DMS53 (cell line): Measurements from ENCODE around the gene STBD1.
"Not testable (repeated sequence)": the region's sequence is repeated elsewhere in the genome, so short reads cannot be mapped to it uniquely, and the experiment has no call there.

Experiments
- DNase-seq: peaks from one replicate; lab custom pipeline; 2025; lab: John Stamatoyannopoulos, UW

The STBD1 gene

GRCh38 chr4:76283900-76284299 lies 22.6 kb upstream of the STBD1 start:
- no peak for DNase-seq

- not testable (repeated sequence) for DNase-seq
These were observed 18.7 kb upstream of the STBD1 start for GRCh38 chr4:76287811-76288210.

- DNase-seq: no peak
These were observed 13.8 kb upstream of the STBD1 start for GRCh38 chr4:76292730-76293129.

- no peak for DNase-seq
These were observed 12.8 kb upstream of the STBD1 start for GRCh38 chr4:76293772-76294171.

- DNase-seq: no peak
These were observed 10.2 kb upstream of the STBD1 start for GRCh38 chr4:76296286-76296820.

GRCh38 chr4:76298227-76298626 lies 8.3 kb upstream of the STBD1 start:
- no peak for DNase-seq

GRCh38 chr4:76300012-76300411 lies 6.5 kb upstream of the STBD1 start:
- DNase-seq: no peak

GRCh38 chr4:76301068-76301774 lies 5.3 kb upstream of the STBD1 start:
- peak; percentile 91 for DNase-seq

GRCh38 chr4:76301775-76302162 lies 4.8 kb upstream of the STBD1 start:
- DNase-seq: no peak

GRCh38 chr4:76302826-76303438 lies 3.6 kb upstream of the STBD1 start:
- DNase-seq: no peak

- DNase-seq: no peak
These were observed 1.4 kb upstream of the STBD1 start for GRCh38 chr4:76305033-76305687.

GRCh38 chr4:76306882-76307659 lies 538 bp downstream of the STBD1 start:
- peak; percentile 69 for DNase-seq

GRCh38 chr4:76307660-76308014 lies 1.1 kb downstream of the STBD1 start:
- no peak for DNase-seq

GRCh38 chr4:76308548-76308947 lies 2.0 kb downstream of the STBD1 start:
- no peak for DNase-seq

- no peak for DNase-seq
These were observed 3.5 kb downstream of the STBD1 start for GRCh38 chr4:76309939-76310550.

GRCh38 chr4:76310683-76311082 lies 4.2 kb downstream of the STBD1 start:
- no peak for DNase-seq

GRCh38 chr4:76311896-76312331 lies 5.4 kb downstream of the STBD1 start:
- no peak for DNase-seq

- DNase-seq: no peak
These were observed 5.9 kb downstream of the STBD1 start for GRCh38 chr4:76312457-76312856.

- no peak for DNase-seq
These were observed 7.0 kb downstream of the STBD1 start for GRCh38 chr4:76313547-76313946.

GRCh38 chr4:76315267-76315918 lies 8.9 kb downstream of the STBD1 start:
- DNase-seq: no peak

- no peak for DNase-seq
These were observed 9.6 kb downstream of the STBD1 start for GRCh38 chr4:76316131-76316530.
